ENCODE measurements around the gene NUFIP1.
A peak's percentile ranks its signal among the peaks of the same experiment; 100 is the strongest.

NUFIP1 gene

GRCh38 chr13:44920013-44920412 lies 69.3 kb downstream of the NUFIP1 start:
- no peak for TF ChIP-seq EZH2 (IDR thresholded peaks at IDR 0.05)
- TF ChIP-seq POLR2AphosphoS5 (IDR thresholded peaks at IDR 0.05; ENCODE audit: borderline replicate concordance, low read depth, low read length) = no peak
- no peak for TF ChIP-seq FOXP2 (optimal IDR thresholded peaks at IDR 0.05; ENCODE audit: control extremely low read depth, extremely low read length, insufficient read depth)
- no peak for DNase-seq (ENCODE audit: low read depth, low spot score)
- H3K4me3 ChIP-seq = no peak overlapping the region
- H3K9ac ChIP-seq (ENCODE audit: insufficient read length) = no peak overlapping the region
- no peaks in the 10 kb centered on the region for H3K36me3 ChIP-seq (ENCODE audit: insufficient read depth, low read length)
- H3K27ac ChIP-seq = no peak overlapping the region
- no peaks in the 10 kb centered on the region for H3K9me3 ChIP-seq (ENCODE audit: low read depth, low read length)

- no peaks in the 10 kb centered on the region for H3K9me3 ChIP-seq (ENCODE audit: low read depth, low read length)
- no peak for DNase-seq (ENCODE audit: low read depth, low spot score)
- TF ChIP-seq FOXP2 (optimal IDR thresholded peaks at IDR 0.05; ENCODE audit: control extremely low read depth, extremely low read length, insufficient read depth) = no peak
- TF ChIP-seq POLR2AphosphoS5 (IDR thresholded peaks at IDR 0.05; ENCODE audit: borderline replicate concordance, low read depth, low read length) = no peak
- TF ChIP-seq EZH2 (IDR thresholded peaks at IDR 0.05) = no peak
- no peak overlapping the region for H3K9ac ChIP-seq (ENCODE audit: insufficient read length)
- H3K4me3 ChIP-seq = no peak overlapping the region
- peak overlapping the region; percentile 95 for H3K27ac ChIP-seq
- no peaks in the 10 kb centered on the region for H3K36me3 ChIP-seq (ENCODE audit: insufficient read depth, low read length)
Observed at GRCh38 chr13:44919104-44919804, 70.0 kb downstream of the NUFIP1 start.

DNA sequence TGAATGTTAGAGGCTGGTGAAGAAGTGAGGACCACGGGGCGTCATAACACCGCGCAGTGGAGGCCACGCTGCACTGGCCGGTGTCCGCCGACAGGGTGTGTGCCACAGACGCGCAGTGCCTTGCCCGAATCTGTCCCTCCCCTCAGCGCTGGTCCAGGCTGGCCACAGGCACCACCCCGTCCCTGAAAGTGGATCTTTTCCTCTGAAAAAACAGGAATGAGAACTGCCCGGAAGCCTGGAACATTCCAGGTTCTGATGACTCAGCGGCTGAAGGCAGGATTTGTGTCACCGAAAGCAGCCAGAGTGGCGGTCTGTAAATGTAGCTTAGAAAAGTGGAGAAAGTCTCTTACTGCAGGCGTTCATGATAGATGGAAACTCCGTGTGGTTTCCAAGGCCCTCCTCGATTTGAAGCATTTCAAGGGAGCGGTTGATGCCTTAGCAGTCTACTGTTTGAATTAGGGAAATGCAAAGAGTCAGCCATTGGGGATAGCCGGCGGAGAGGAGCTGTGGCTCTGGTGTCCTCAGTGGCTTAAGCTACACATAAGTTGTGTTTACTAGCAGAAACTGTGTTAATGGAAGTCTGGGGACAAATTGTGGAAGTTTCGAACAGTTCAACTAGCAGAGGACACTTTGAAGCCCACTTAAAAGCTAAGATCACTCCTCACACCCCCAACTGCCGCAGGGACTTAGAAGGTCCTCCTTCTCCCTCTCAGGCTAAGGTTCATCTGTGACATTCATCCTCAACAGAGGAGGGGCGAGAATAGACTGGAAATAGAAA lies 70.8 kb downstream of the NUFIP1 start:
- TF ChIP-seq EZH2 (IDR thresholded peaks at IDR 0.05) = no peak
- no peak for TF ChIP-seq FOXP2 (optimal IDR thresholded peaks at IDR 0.05; ENCODE audit: control extremely low read depth, extremely low read length, insufficient read depth)
- no peak for TF ChIP-seq POLR2AphosphoS5 (IDR thresholded peaks at IDR 0.05; ENCODE audit: borderline replicate concordance, low read depth, low read length)
- no peak for DNase-seq (ENCODE audit: low read depth, low spot score)
- peak overlapping the region; percentile 86 for H3K9ac ChIP-seq (ENCODE audit: insufficient read length)
- no peaks in the 10 kb centered on the region for H3K36me3 ChIP-seq (ENCODE audit: insufficient read depth, low read length)
- H3K27ac ChIP-seq = peak overlapping the region; percentile 95
- peak overlapping the region; percentile 92 for H3K4me3 ChIP-seq
- H3K9me3 ChIP-seq (ENCODE audit: low read depth, low read length) = no peaks in the 10 kb centered on the region

DNA sequence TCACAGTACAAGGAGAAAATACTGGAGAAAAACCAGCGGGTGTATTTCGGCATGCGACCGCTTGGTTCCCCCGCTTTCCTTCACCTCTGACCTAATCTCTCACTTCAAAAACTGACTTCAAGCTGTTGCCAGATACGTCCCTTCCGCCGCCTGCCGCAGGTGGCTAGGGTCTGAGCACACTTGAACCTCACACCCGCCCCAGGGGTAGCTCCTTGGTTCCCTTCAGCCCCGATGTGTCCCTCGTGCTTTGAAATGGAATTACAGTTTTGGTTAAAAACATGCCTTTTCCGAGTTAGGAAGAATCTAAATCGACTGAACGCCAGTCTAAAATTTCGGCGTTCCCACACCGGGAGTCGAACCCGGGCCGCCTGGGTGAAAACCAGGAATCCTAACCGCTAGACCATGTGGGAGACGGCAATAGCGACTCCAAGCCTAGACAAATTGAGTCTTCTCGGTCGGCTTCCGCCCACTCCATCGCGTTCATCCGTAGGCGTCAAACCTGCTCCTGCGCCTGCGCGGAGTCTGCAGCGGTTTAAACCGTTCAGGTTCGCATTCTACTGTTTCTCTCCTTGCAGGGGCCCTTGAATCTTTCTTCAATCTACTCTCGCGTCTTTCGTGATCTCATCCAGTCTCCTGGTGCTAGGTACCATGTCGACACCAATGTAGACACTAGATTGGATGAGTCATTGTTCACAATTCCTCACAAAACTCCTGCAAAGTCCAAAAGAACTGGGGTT lies 71.5 kb downstream of the NUFIP1 start:
- H3K27ac ChIP-seq = peak overlapping the region; percentile 95
- DNase-seq (ENCODE audit: low read depth, low spot score) = peak; percentile 95
- no peak for TF ChIP-seq EZH2 (IDR thresholded peaks at IDR 0.05)
- TF ChIP-seq POLR2AphosphoS5 (IDR thresholded peaks at IDR 0.05; ENCODE audit: borderline replicate concordance, low read depth, low read length) = peak; percentile 88
- TF ChIP-seq FOXP2 (optimal IDR thresholded peaks at IDR 0.05; ENCODE audit: control extremely low read depth, extremely low read length, insufficient read depth) = peak; percentile 46

GRCh38 chr13:44912278-44913016 lies 76.8 kb downstream of the NUFIP1 start:
- no peak overlapping the region for H3K27ac ChIP-seq
- DNase-seq (ENCODE audit: low read depth, low spot score) = no peak
- no peak overlapping the region for H3K9ac ChIP-seq (ENCODE audit: insufficient read length)
- H3K36me3 ChIP-seq (ENCODE audit: insufficient read depth, low read length) = no peaks in the 10 kb centered on the region
- H3K4me3 ChIP-seq = no peak overlapping the region
- no peaks in the 10 kb centered on the region for H3K9me3 ChIP-seq (ENCODE audit: low read depth, low read length)
- TF ChIP-seq FOXP2 (optimal IDR thresholded peaks at IDR 0.05; ENCODE audit: control extremely low read depth, extremely low read length, insufficient read depth) (no peak), POLR2AphosphoS5 (IDR thresholded peaks at IDR 0.05; ENCODE audit: borderline replicate concordance, low read depth, low read length) (no peak), EZH2 (IDR thresholded peaks at IDR 0.05) (no peak)

More for the DNA sequence above, 71.5 kb downstream of the NUFIP1 start:
- H3K9ac ChIP-seq (ENCODE audit: insufficient read length) = peak overlapping the region; percentile 86
- H3K4me3 ChIP-seq = peak overlapping the region; percentile 92
- H3K9me3 ChIP-seq (ENCODE audit: low read depth, low read length) = no peaks in the 10 kb centered on the region
- H3K36me3 ChIP-seq (ENCODE audit: insufficient read depth, low read length) = no peaks in the 10 kb centered on the region

- H3K9ac ChIP-seq (ENCODE audit: insufficient read length) = no peak overlapping the region
- H3K4me3 ChIP-seq = no peak overlapping the region
- TF ChIP-seq EZH2 (IDR thresholded peaks at IDR 0.05) (no peak), FOXP2 (optimal IDR thresholded peaks at IDR 0.05; ENCODE audit: control extremely low read depth, extremely low read length, insufficient read depth) (no peak), POLR2AphosphoS5 (IDR thresholded peaks at IDR 0.05; ENCODE audit: borderline replicate concordance, low read depth, low read length) (no peak)
- H3K27ac ChIP-seq = no peak overlapping the region
- H3K36me3 ChIP-seq (ENCODE audit: insufficient read depth, low read length) = no peaks in the 10 kb centered on the region
- no peak for DNase-seq (ENCODE audit: low read depth, low spot score)
- no peaks in the 10 kb centered on the region for H3K9me3 ChIP-seq (ENCODE audit: low read depth, low read length)
Observed at GRCh38 chr13:44908712-44909111, 80.6 kb downstream of the NUFIP1 start.

GRCh38 chr13:44908266-44908665 lies 81.0 kb downstream of the NUFIP1 start:
- no peaks in the 10 kb centered on the region for H3K36me3 ChIP-seq (ENCODE audit: insufficient read depth, low read length)
- TF ChIP-seq EZH2 (IDR thresholded peaks at IDR 0.05) = no peak
- no peak for TF ChIP-seq POLR2AphosphoS5 (IDR thresholded peaks at IDR 0.05; ENCODE audit: borderline replicate concordance, low read depth, low read length)
- no peak for TF ChIP-seq FOXP2 (optimal IDR thresholded peaks at IDR 0.05; ENCODE audit: control extremely low read depth, extremely low read length, insufficient read depth)
- no peak overlapping the region for H3K9ac ChIP-seq (ENCODE audit: insufficient read length)
- DNase-seq (ENCODE audit: low read depth, low spot score) = no peak
- no peak overlapping the region for H3K4me3 ChIP-seq
- no peak overlapping the region for H3K27ac ChIP-seq
- H3K9me3 ChIP-seq (ENCODE audit: low read depth, low read length) = no peaks in the 10 kb centered on the region

Data from SK-N-MC (cell line).